K562 (cell line): Measurements from ENCODE around the gene VPS26A. TPM values are rescaled to one million over a fixed set of nuclear protein-coding genes. Genes with fewer than 3 reads are reported as not detected.

Experiments
- ARNT ChIP-seq, 2 experiments: fragments of 450-650 bp; IDR thresholded peaks; 2 replicates each; pipeline ENCODE4 v1.6.1; 2016; ENCODE audit warnings: mild to moderate bottlenecking in 1 of 2
- E2F3 ChIP-seq: fragments of 250-450 bp; sonication (Bioruptor Pico); IDR thresholded peaks from 2 replicates; pipeline ENCODE4 v1.4.0; 2020; ENCODE audit warnings: mild to moderate bottlenecking
- ERF ChIP-seq: fragments of 450-650 bp; formaldehyde crosslinking; IDR thresholded peaks from 2 replicates; pipeline ENCODE4 v1.4.0; 2020; ENCODE audit warnings: mild to moderate bottlenecking, mixed read lengths
- HDAC3 ChIP-seq: fragments of 450-650 bp; IDR thresholded peaks from 2 replicates; pipeline ENCODE4 v1.6.1; 2018; ENCODE audit warnings: borderline replicate concordance, mild to moderate bottlenecking, moderate library complexity; ENCODE audit not compliant: partially characterized antibody
- LCOR ChIP-seq: sonication (generic); formaldehyde crosslinking; IDR thresholded peaks from 2 replicates; pipeline ENCODE4 v1.8.0; 2022; ENCODE audit warnings: mild to moderate bottlenecking, missing genetic modification reagents
- MAZ ChIP-seq, 2 experiments: fragments of 450-650 bp in 1 of 2; sonication (generic) in 1 of 2; formaldehyde crosslinking; IDR thresholded peaks in 1 of 2; conservative IDR thresholded peaks in 1 of 2; 2 replicates each; pipeline versions ENCODE4 v1.4.0 to v1.5.0; 2020; ENCODE audit warnings: mild to moderate bottlenecking in 1 of 2, missing genetic modification reagents in 1 of 2
- MEF2A ChIP-seq: IDR thresholded peaks from 2 replicates; pipeline ENCODE4 v1.6.1; 2011; ENCODE audit warnings: low read depth, mild to moderate bottlenecking, low read length, moderate library complexity; ENCODE audit not compliant: control insufficient read depth
- PRPF4 ChIP-seq: fragments of 200-400 bp; formaldehyde crosslinking; IDR thresholded peaks from one replicate; pipeline ENCODE4 v1.6.1; 2017; ENCODE audit warnings: low read length, low read depth, mild to moderate bottlenecking; ENCODE audit not compliant: insufficient read depth, poor library complexity, severe bottlenecking
- PTRF ChIP-seq: fragments of 450-650 bp; IDR thresholded peaks from 2 replicates; pipeline ENCODE4 v1.6.1; 2016; ENCODE audit warnings: mild to moderate bottlenecking, missing genetic modification characterization, missing compliant biosample characterization
- RBM25 ChIP-seq: fragments of 200-400 bp; formaldehyde crosslinking; IDR thresholded peaks from 2 replicates; pipeline ENCODE4 v1.6.1; 2018; ENCODE audit warnings: low read length, low read depth, moderate library complexity; ENCODE audit not compliant: severe bottlenecking
- RUNX1 ChIP-seq: sonication (generic); IDR thresholded peaks from 2 replicates; pipeline ENCODE4 v1.6.1; 2016; ENCODE audit warnings: antibody characterized with exemption, low read depth
- TBP ChIP-seq: optimal IDR thresholded peaks from 2 replicates; pipeline ENCODE3; 2011; ENCODE audit warnings: low read depth, low read length, improper control_type of control experiment
- TRIM28 ChIP-seq: fragments of 450-650 bp; IDR thresholded peaks from 2 replicates; pipeline ENCODE4 v1.6.1; 2017
- XRCC5 ChIP-seq: fragments of 200-400 bp; formaldehyde crosslinking; IDR thresholded peaks from 2 replicates; pipeline ENCODE4 v1.6.1; 2017; ENCODE audit warnings: low read depth, mild to moderate bottlenecking, low read length
- ZNF217 ChIP-seq: sonication (generic); formaldehyde crosslinking; IDR thresholded peaks from 2 replicates; pipeline ENCODE4 v1.8.0; 2022; ENCODE audit warnings: mild to moderate bottlenecking, missing genetic modification reagents
- ZNF3 ChIP-seq: fragments of 250-450 bp; sonication (Bioruptor Pico); IDR thresholded peaks from 2 replicates; pipeline ENCODE4 v1.5.0; 2021; ENCODE audit warnings: mild to moderate bottlenecking, moderate library complexity
- ZNF696 ChIP-seq: fragments of 250-450 bp; sonication (Bioruptor Pico); conservative IDR thresholded peaks from 2 replicates; pipeline ENCODE4 v1.4.0; 2020; ENCODE audit warnings: mild to moderate bottlenecking, moderate library complexity
- polyA plus RNA-seq, 8 experiments: library from polyadenylated mRNA; depleted of rRNA in 4 of 8; stranded (reverse) in 5 of 8; unstranded in 3 of 8; fragments of >200 nt; fragmentation: Nextera tagmentation in 2 of 8; fragmentation: Illumina TruSeq in 1 of 8; extraction: Ambion mirVana in 2 of 8; extraction: Trizol in 1 of 8; gene quantifications; 2 replicates each; pipeline versions ENCODE4 v1.2.1 to v1.2.3, GENCODE V29; 2011 to 2014; ENCODE audit warnings: inconsistent platforms in 1 of 8, missing spikeins in 1 of 8
- total RNA-seq, 7 experiments: library from RNA; depleted of rRNA in 6 of 7; stranded (reverse); fragments of >200 nt in 6 of 7; fragmentation: Illumina TruSeq in 2 of 7; extraction: Trizol in 2 of 7; gene quantifications; 2 replicates each; pipeline versions ENCODE4 v1.2.1 to v1.2.3, GENCODE V29; 2011 to 2021; ENCODE audit warnings: low replicate concordance in 1 of 7
- TF ChIP-seq, protein P1 (sequence below): fragments of 450-650 bp; formaldehyde crosslinking; IDR thresholded peaks from 2 replicates; pipeline ENCODE4 v1.4.0; 2022; ENCODE audit warnings: missing genetic modification characterization
- TF ChIP-seq, protein P2 (sequence below): IDR thresholded peaks from 2 replicates; pipeline ENCODE4 v1.6.1; 2014; ENCODE audit warnings: antibody characterized with exemption
- TF ChIP-seq, protein P3 (sequence below): fragments of 250-450 bp; sonication (Bioruptor Pico); IDR thresholded peaks from 2 replicates; pipeline ENCODE4 v1.9.0; 2021; ENCODE audit warnings: mild to moderate bottlenecking
- TF ChIP-seq, protein P4 (sequence below): fragments of 250-450 bp; sonication (Bioruptor Pico); IDR thresholded peaks from 2 replicates; pipeline ENCODE4 v1.5.0; 2020; ENCODE audit warnings: mild to moderate bottlenecking
- TF ChIP-seq, protein P5 (sequence below): sonication (generic); formaldehyde crosslinking; IDR thresholded peaks from 2 replicates; pipeline ENCODE4 v1.8.0; 2022; ENCODE audit warnings: missing genetic modification reagents, mild to moderate bottlenecking, moderate library complexity, borderline replicate concordance

Gene VPS26A
- total and polyA plus RNA-seq, 9 of the 15 experiments (the other 6 are each of a cell fraction or from before 2014, with no cell fraction given): 47.1 to 137 (median 69.3) TPM

DNA sequence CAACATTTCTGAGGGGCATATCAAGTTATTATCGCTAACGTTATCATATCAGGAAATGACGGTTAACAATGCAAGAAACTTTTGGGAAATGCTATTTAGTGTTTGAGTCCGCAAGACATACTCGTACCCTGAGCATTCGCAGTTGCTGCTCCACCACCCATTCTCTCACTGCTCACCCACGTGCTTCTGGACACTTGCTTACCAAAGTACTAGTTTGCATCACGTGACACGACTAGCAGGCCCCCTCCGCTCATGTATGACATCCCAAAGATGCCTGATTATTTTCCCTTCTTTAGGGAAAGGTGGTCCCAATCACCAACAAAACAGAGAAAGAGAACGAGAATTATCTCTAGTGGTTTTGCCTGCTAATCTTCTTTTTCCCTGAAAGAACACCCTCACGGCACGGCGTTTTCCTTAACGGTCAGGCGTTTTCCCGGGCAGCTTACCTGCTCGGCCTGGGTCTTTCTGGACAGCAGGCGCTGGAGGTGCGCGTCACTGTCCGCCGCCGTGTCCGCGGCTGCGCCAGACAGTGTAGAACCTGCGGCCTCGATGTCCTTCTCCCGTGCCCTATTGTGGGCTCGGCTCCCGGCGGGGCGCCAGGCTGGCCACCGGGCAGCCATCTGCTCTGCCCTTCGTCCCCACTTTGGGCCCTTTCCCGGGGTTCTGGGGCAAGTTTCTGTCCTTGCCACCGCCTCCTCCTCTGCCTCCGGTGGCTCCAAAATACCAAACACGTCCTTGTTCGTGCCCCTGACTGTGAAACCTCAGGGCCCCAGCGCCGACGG is 56.0 kb downstream of the VPS26A start, which contains the start of gene SUPV3L1 (continued):
- TF ChIP-seq, protein P1, sequence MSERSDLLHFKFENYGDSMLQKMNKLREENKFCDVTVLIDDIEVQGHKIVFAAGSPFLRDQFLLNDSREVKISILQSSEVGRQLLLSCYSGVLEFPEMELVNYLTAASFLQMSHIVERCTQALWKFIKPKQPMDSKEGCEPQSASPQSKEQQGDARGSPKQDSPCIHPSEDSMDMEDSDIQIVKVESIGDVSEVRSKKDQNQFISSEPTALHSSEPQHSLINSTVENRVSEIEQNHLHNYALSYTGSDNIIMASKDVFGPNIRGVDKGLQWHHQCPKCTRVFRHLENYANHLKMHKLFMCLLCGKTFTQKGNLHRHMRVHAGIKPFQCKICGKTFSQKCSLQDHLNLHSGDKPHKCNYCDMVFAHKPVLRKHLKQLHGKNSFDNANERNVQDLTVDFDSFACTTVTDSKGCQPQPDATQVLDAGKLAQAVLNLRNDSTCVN (CRISPR knock-in tag): peak; percentile 54; the same call in 1 of the 2 replicates
- TF ChIP-seq, protein P2, sequence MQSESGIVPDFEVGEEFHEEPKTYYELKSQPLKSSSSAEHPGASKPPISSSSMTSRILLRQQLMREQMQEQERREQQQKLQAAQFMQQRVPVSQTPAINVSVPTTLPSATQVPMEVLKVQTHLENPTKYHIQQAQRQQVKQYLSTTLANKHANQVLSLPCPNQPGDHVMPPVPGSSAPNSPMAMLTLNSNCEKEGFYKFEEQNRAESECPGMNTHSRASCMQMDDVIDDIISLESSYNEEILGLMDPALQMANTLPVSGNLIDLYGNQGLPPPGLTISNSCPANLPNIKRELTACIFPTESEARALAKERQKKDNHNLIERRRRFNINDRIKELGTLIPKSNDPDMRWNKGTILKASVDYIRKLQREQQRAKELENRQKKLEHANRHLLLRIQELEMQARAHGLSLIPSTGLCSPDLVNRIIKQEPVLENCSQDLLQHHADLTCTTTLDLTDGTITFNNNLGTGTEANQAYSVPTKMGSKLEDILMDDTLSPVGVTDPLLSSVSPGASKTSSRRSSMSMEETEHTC: peak; percentile 90; the same call in 1 of the 2 replicates
- TF ChIP-seq ZNF217 (CRISPR knock-in tag) (no peak), RUNX1 (peak; percentile 83; the same call in 1 of the 2 replicates), ARNT (IDR thresholded peaks at IDR 0.05) (peak; percentile 88 to 98), TBP (peak; percentile 94), ZNF3 (CRISPR knock-in tag) (no peak), HDAC3 (peak; percentile 93), MAZ (CRISPR knock-in tag; conservative IDR thresholded peaks at IDR 0.05 in 1 of 2, IDR thresholded peaks at IDR 0.05 in 1 of 2) (peak; percentile 63 to 71; a peak in 3 of 4 replicates), PTRF (tag) (no peak), E2F3 (CRISPR knock-in tag) (peak; percentile 65; the same call in 1 of the 2 replicates), ZNF696 (CRISPR knock-in tag) (no peak), MEF2A (no peak), XRCC5 (peak; percentile 89; the same call in 1 of the 2 replicates), TRIM28 (peak; percentile 28), ERF (CRISPR knock-in tag) (no peak), LCOR (CRISPR knock-in tag) (peak; percentile 56), RBM25 (no peak), PRPF4 (no peak)
- TF ChIP-seq, protein P3, sequence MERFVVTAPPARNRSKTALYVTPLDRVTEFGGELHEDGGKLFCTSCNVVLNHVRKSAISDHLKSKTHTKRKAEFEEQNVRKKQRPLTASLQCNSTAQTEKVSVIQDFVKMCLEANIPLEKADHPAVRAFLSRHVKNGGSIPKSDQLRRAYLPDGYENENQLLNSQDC (CRISPR knock-in tag): peak; percentile 90
- TF ChIP-seq, protein P4, sequence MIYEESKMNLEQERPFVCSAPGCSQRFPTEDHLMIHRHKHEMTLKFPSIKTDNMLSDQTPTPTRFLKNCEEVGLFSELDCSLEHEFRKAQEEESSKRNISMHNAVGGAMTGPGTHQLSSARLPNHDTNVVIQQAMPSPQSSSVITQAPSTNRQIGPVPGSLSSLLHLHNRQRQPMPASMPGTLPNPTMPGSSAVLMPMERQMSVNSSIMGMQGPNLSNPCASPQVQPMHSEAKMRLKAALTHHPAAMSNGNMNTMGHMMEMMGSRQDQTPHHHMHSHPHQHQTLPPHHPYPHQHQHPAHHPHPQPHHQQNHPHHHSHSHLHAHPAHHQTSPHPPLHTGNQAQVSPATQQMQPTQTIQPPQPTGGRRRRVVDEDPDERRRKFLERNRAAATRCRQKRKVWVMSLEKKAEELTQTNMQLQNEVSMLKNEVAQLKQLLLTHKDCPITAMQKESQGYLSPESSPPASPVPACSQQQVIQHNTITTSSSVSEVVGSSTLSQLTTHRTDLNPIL (CRISPR knock-in tag): no peak
- TF ChIP-seq, protein P5, sequence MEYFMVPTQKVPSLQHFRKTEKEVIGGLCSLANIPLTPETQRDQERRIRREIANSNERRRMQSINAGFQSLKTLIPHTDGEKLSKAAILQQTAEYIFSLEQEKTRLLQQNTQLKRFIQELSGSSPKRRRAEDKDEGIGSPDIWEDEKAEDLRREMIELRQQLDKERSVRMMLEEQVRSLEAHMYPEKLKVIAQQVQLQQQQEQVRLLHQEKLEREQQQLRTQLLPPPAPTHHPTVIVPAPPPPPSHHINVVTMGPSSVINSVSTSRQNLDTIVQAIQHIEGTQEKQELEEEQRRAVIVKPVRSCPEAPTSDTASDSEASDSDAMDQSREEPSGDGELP (CRISPR knock-in tag): peak; percentile 84
